Measurements from ENCODE around the gene ATXN1. TPM values are rescaled to one million over a fixed set of nuclear protein-coding genes. Genes with fewer than 3 reads are reported as not detected.

Gene ATXN1
- total RNA-seq, 1 donor from 2014 or later: 3.9 TPM

DNA sequence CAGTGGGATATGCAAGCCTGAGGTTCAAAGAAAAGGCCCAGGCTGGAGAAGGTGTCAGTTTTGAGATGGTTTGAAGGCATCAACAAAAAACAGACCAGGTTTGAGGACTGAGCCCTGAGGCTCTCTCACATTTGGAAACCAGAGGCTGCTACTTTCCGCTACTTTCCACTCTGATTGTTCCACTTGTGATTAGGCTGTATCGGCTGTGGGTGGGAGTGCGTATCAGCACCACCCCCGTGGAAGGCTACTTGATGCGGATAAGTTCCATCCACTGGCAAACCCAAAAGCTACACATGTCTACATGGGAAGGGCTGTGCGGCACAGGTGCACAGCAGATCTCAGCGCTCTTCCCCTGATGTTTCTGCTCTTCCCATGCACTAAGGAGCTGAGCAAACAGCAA, 324.2 kb downstream of the ATXN1 start:
- no peaks in the 10 kb centered on the region for H3K27me3 Mint-ChIP-seq (ENCODE audit: low read depth)
- no peak overlapping the region for H3K27ac Mint-ChIP-seq (ENCODE audit: unreplicated experiment)
- no peaks in the 10 kb centered on the region for H3K9me3 Mint-ChIP-seq
- no peaks in the 10 kb centered on the region for H3K4me1 Mint-ChIP-seq
- no peak overlapping the region for H3K4me3 Mint-ChIP-seq
- no peaks in the 10 kb centered on the region for H3K36me3 Mint-ChIP-seq (ENCODE audit: low read depth)
- no peak for DNase-seq (ENCODE audit: low read depth, low spot score)
- TF ChIP-seq, protein P1, sequence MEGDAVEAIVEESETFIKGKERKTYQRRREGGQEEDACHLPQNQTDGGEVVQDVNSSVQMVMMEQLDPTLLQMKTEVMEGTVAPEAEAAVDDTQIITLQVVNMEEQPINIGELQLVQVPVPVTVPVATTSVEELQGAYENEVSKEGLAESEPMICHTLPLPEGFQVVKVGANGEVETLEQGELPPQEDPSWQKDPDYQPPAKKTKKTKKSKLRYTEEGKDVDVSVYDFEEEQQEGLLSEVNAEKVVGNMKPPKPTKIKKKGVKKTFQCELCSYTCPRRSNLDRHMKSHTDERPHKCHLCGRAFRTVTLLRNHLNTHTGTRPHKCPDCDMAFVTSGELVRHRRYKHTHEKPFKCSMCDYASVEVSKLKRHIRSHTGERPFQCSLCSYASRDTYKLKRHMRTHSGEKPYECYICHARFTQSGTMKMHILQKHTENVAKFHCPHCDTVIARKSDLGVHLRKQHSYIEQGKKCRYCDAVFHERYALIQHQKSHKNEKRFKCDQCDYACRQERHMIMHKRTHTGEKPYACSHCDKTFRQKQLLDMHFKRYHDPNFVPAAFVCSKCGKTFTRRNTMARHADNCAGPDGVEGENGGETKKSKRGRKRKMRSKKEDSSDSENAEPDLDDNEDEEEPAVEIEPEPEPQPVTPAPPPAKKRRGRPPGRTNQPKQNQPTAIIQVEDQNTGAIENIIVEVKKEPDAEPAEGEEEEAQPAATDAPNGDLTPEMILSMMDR (conservative IDR thresholded peaks at IDR 0.05): no peak

DNA sequence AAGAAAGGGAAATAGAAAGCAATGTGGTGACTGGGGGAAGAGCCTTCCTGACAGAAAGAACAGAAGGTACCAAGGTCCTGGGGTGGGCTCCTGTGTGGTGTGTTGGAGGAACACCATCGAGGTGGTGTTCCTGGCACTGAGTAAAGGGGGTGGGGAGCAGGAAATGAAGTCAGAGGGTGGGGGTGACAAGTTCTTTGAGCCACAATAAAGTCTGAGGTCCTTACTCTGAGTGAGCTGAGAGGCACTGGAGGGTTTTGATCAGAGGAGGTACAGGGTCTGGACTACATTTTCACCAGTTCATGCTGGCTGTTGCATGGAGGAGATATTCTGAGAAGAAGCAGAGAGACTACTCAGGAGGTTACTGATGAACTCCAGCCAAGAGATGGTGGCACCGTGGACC, 324.7 kb downstream of the ATXN1 start:
- Mint-ChIP-seq H3K9me3 (no peaks in the 10 kb centered on the region), H3K4me3 (no peak overlapping the region), H3K27ac (ENCODE audit: unreplicated experiment) (no peak overlapping the region), H3K4me1 (no peaks in the 10 kb centered on the region), H3K36me3 (ENCODE audit: low read depth) (no peaks in the 10 kb centered on the region), H3K27me3 (ENCODE audit: low read depth) (no peaks in the 10 kb centered on the region)
- DNase-seq (ENCODE audit: low read depth, low spot score): no peak
- TF ChIP-seq, protein P1 (conservative IDR thresholded peaks at IDR 0.05): no peak

DNA sequence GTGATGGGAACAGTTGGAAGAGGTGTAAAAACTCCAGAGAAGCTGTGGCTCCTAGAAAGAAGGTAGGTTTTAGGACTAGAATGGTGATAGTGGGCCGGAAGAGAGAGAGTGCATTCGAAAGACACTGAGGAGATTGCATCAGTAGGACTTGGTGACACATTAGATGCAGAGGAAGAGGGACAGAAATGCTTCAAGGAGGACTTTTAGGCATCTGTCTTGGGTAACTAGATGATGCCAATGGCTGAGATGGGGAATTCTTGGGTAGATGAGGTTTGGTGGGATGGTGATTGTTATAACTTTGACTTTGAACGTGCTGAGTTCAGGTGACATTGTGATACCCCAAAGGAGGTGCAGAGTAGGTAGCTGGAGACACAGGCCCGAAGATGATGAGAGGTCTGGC, 326.4 kb downstream of the ATXN1 start:
- Mint-ChIP-seq H3K4me1 (no peaks in the 10 kb centered on the region), H3K27ac (ENCODE audit: unreplicated experiment) (no peak overlapping the region), H3K9me3 (no peaks in the 10 kb centered on the region), H3K36me3 (ENCODE audit: low read depth) (no peaks in the 10 kb centered on the region), H3K4me3 (no peak overlapping the region), H3K27me3 (ENCODE audit: low read depth) (no peaks in the 10 kb centered on the region)
- no peak for DNase-seq (ENCODE audit: low read depth, low spot score)
- TF ChIP-seq, protein P1 (conservative IDR thresholded peaks at IDR 0.05): no peak

DNA sequence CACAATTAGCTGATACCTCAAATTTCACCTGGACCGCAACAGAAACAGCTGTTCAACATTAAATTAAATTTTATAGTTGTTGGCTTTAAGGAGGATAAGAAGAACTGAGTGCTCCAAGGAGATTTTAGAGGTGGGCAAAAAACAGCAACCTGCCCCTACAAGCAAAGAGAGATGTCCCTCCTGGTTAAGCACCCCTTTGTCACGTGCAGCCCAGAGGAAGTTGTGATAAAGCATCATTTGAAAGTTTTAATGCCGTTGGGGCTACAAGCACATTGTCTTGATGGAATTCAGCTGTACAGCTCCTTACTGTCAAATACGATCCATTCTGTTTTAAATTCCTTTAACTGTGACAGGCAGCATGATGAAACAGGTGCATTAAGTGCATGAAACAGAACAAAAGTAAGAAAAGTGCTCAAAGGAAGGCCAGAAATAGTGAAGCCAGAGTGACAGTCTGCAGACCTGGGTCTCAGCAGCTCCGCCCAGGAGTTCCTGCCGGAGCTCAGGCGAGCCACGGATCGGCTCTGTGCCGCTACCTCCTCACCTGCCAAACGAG, 327.8 kb downstream of the ATXN1 start:
- DNase-seq (ENCODE audit: low read depth, low spot score): no peak
- no peaks in the 10 kb centered on the region for H3K36me3 Mint-ChIP-seq (ENCODE audit: low read depth)
- TF ChIP-seq, protein P1 (conservative IDR thresholded peaks at IDR 0.05): no peak

DNA sequence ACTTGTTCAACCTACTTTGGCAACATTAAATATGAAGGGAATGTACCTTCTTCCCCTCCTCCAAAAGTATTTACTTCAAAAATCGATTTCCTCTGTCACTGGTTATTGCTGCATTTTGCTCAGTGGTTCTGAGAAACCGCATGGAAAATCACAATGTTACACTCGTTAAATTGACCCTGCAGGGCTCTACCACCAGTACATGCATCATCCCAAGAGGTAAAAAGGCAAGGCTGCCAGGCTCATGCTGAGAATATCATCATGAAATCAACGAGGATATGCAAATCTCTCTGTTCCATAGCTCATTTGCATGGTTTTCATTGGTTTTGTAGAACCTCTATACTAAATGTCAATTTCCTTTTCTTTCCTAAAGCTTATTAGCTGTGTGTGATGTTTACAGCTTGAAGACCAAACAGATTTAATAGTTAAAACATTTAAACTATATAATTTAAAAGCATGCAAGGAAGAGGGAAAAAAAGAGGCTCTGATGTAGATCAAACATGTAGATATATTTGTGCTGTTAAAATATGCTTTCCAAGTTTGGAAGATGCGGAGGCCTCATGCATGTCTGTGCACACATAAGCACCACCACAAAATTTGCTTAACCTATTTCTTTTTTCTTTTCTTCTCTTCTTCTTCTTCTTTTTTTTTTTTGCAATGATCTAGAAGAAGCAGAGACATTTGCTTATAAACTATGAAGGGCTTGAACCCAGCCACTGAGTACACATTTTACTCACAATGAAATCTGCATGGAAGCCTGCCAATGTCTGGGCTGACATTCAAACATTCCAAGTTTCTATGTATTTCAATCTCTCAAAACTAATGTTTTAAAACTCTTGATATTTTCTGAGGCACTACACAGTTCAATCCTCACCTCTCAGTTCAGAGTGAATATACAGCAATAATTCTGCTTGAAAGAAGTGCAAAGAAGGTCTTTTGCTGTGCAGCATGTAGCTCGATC, 328.9 kb downstream of the ATXN1 start:
- Mint-ChIP-seq H3K4me3 (no peak overlapping the region), H3K9me3 (no peaks in the 10 kb centered on the region), H3K4me1 (no peaks in the 10 kb centered on the region), H3K27me3 (ENCODE audit: low read depth) (no peaks in the 10 kb centered on the region), H3K27ac (ENCODE audit: unreplicated experiment) (no peak overlapping the region), H3K36me3 (ENCODE audit: low read depth) (no peaks in the 10 kb centered on the region)
- TF ChIP-seq, protein P1 (conservative IDR thresholded peaks at IDR 0.05): no peak
- no peak for DNase-seq (ENCODE audit: low read depth, low spot score)

More for the DNA sequence above, 327.8 kb downstream of the ATXN1 start:
- no peak overlapping the region for H3K4me3 Mint-ChIP-seq
- no peak overlapping the region for H3K27ac Mint-ChIP-seq (ENCODE audit: unreplicated experiment)
- no peaks in the 10 kb centered on the region for H3K27me3 Mint-ChIP-seq (ENCODE audit: low read depth)
- H3K9me3 Mint-ChIP-seq: no peaks in the 10 kb centered on the region
- no peaks in the 10 kb centered on the region for H3K4me1 Mint-ChIP-seq
